A673 (cell line): Measurements from ENCODE around the gene LAMA4.

Experiments
- EZH2 ChIP-seq: fragments of 200-600 bp; sonication (generic); IDR thresholded peaks from 2 replicates; pipeline ENCODE4 v1.6.1; 2017; ENCODE audit warnings: borderline replicate concordance, low read depth, mild to moderate bottlenecking, mixed read lengths, antibody characterized with exemption, low read length; ENCODE audit not compliant: poor library complexity, severe bottlenecking
- TF ChIP-seq, protein P1 (sequence below): fragments of 300-800, 200-600 bp; sonication (generic); conservative IDR thresholded peaks from 2 replicates; pipeline ENCODE4 v1.5.1; 2017; ENCODE audit warnings: low read depth, mild to moderate bottlenecking, antibody characterized with exemption, low read length, moderate library complexity, mixed read lengths

DNA sequence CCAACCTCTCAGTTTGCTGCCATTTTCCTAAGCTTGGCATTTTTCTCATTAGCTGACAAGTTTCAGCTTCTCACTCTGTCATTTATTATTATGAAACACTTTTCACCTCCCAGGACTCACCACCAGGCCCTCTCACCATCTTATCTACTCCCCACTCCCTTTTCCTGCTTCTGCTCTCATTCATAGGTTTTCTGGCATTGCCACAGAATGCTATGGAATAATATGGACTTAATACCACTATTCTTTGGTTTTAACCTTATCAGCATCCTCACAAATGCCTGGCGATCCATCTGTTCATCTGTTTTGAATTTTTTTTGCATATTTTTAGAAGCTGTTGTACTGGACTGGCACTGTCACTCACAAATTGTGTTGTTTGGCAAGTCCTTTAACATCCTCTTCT lies 16.4 kb upstream of the LAMA4 start:
- no peak for TF ChIP-seq EZH2
- TF ChIP-seq, protein P1, sequence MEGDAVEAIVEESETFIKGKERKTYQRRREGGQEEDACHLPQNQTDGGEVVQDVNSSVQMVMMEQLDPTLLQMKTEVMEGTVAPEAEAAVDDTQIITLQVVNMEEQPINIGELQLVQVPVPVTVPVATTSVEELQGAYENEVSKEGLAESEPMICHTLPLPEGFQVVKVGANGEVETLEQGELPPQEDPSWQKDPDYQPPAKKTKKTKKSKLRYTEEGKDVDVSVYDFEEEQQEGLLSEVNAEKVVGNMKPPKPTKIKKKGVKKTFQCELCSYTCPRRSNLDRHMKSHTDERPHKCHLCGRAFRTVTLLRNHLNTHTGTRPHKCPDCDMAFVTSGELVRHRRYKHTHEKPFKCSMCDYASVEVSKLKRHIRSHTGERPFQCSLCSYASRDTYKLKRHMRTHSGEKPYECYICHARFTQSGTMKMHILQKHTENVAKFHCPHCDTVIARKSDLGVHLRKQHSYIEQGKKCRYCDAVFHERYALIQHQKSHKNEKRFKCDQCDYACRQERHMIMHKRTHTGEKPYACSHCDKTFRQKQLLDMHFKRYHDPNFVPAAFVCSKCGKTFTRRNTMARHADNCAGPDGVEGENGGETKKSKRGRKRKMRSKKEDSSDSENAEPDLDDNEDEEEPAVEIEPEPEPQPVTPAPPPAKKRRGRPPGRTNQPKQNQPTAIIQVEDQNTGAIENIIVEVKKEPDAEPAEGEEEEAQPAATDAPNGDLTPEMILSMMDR = no peak
